NCI-H524 (cell line): ENCODE measurements around the gene THUMPD3.

ENCODE experiments used
- DNase-seq, 2 experiments: peaks; one replicate each; lab custom pipeline; 2025; lab: John Stamatoyannopoulos, UW

The THUMPD3 gene

GRCh38 chr3:9397906-9398699, 35.2 kb downstream of the THUMPD3 start:
- peak in 1 of 2 experiments; percentile 55 for DNase-seq

DNA sequence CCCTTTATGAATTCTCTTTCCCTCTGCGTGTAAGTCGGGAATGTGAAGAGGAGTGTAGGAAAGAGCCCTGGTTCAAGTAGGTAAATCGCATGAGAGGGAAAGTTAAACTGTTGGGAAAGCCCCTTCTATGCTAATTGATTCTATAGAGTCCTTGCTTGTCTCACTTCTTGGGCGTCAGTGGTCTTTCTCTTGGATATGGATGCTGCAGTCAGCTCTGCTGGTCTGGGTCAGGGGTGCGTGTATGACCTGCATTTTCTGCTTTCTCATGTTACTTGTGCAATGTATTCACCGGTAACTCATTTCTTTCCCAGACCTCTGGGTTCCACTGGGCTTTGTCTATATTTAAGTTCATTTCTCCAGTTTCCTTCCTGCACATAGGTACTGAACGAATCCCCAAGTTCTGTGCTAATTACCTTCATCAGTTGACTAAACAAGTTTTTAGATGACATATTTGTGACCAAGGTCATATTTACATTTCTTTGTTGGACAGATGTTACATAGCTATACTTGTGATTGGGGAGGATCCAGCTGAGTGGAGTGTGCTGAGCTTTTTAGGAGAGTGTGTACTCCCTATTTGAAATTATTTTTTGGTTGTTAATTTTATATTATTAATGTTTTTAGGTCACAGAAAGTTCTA, 36.0 kb downstream of the THUMPD3 start:
- DNase-seq = peak; percentile 27 to 32

DNA sequence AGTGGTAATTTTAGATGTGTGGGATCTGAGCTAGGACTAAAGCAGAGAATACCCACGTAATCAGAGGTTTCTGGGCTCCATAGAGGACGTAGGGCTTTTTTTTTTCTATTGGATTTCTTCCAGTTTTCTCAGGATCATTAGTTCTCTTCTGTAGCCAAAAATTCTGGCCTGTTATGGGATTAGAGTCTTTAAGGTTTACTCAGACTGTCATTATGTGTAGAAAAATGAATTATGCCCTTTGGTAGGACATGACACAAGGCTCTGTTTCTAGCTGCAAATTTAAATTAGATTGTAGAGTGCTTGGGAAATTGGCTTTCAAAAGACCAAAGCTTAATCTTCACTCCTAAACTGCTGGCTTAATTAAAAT, 36.5 kb downstream of the THUMPD3 start:
- no peak for DNase-seq

DNA sequence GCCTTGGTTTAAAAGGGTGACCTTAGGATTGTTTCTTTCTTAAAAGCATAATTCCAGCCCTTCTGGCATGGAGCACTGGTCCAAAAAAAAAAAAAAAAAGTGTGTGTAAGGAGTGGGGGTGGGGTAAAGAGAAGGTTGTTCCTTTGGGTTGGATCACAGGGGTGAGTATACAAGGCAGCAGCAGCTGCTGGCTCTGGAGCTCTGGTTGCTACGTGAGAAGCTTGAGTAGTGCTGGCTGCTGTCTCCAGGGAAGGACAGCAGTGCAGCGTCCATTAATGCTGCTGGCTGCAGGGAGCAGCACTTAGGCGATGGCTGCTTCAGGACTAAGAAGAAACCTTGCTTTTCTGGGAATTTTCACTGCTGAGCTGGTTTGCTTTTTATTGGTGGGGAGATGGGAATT, 36.9 kb downstream of the THUMPD3 start:
- peak; percentile 87 to 95 for DNase-seq

GRCh38 chr3:9400616-9401015, 37.8 kb downstream of the THUMPD3 start:
- DNase-seq = peak; percentile 43 to 68

DNA sequence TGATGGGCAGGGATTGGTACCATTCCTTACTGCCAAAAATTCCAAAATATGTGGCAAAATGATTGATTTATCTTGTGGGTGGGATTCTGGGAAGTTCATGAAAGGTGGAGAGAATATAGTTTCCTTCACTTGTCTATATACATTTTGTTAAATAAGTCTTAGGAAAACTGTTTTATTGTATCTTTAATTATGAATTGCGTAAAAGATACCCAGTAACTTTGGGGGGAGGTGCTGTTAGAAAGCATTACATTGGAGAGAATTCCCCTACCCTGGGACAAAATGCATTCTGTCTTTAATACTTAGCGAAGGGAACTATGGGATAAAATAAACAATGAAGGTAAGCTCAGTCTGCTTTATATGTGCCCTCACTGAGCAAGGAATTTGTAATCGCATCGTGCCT, 39.1 kb downstream of the THUMPD3 start:
- DNase-seq = no peak

- DNase-seq = peak; percentile 94 to 95
Measured at GRCh38 chr3:9402410-9403228, 39.8 kb downstream of the THUMPD3 start.

GRCh38 chr3:9403463-9403862, 40.6 kb downstream of the THUMPD3 start:
- DNase-seq = peak in 1 of 2 experiments; percentile 12

DNA sequence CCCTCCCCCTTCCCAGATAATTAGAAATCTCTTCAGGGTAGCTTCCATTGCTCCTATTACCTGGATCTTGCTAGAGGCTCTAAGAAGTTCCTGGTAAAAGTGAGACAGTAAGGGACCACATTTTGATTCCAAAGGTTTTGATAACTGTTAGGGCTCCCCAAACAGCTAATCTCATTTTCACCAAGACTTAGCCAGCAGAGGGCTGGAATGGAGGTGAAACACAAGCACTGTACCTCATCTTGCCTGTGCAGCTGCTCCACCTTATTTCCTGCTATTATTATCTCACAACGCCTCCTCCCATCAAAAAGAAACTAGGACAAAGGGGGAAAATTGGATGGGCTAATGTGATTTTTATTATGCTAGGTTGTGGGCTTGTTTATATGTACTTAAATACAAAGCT, 41.8 kb downstream of the THUMPD3 start:
- DNase-seq = peak; percentile 33 to 75

DNA sequence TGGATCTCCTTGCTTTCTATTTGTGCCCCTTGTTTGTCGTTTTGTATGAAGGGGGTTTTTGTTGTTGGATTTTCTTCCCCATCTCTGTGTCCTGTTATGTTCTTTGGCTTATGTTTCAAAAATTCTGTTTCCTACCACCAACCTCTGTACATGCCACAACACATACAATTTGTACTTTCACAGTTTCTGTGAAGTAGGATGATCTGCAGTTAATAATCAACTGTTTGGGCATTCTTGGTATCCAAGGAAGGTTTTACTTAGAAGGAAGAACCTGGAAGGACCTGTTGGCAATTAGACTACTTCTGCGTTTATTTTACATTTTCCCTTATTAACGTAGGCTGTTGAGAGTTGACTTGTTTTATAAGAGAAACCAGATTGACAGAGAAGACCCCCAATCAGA, 42.9 kb downstream of the THUMPD3 start:
- no peak for DNase-seq

DNA sequence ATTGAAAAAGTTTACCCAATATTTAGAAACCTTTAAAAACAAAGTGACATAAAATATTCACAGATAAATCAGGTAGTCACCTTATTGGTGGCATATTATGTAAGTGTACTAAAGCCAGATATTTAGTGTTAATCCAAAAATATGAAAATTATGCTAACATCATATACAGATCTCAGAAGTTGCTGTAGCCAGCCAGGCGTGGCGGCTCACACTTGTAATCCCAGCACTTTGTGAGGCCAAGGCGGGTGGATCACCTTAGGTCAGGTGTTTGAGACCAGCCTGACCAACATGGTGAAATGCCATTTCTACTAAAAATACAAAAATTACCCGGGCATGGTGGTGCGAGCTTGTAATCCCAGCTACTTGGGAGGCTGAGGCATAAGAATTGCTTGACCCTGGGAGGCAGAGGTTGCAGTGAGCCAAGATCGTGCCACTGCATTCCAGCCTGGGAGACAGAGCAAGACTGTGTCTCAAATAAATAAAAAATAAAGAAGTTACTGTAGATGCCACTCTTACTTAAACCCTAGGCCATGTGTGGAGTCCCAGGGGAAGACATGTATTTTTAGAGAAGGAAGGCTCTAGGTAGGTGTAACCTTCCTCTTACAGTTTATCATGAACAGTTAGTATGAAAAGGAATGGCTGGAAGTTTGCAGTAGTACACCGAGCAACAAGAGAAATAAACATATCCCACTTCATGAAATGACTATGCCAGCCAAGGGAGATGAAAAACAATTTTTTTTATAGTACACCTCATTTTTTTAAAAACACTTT, 44.2 kb downstream of the THUMPD3 start:
- DNase-seq = no peak

- no peak for DNase-seq
Measured at GRCh38 chr3:9408061-9408460, 45.2 kb downstream of the THUMPD3 start.

DNA sequence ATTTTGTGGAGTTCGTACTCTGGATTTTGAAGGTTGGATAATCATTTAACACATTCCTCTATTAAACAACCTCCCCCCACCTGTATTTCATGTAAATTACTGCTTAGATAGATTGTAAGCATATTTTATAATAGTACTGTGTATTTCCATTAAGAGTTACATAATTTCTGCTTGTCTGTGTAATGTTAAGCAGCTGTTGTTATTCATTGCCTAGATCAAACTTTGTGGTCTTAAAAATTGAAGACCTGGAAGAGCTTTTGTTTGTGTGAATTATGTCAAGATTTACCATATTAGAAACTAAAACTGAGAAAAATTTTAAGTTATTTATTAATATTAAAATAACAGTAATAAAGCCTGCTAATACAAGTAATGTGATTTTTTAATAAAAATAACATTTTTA, 45.7 kb downstream of the THUMPD3 start:
- DNase-seq = no peak

DNA sequence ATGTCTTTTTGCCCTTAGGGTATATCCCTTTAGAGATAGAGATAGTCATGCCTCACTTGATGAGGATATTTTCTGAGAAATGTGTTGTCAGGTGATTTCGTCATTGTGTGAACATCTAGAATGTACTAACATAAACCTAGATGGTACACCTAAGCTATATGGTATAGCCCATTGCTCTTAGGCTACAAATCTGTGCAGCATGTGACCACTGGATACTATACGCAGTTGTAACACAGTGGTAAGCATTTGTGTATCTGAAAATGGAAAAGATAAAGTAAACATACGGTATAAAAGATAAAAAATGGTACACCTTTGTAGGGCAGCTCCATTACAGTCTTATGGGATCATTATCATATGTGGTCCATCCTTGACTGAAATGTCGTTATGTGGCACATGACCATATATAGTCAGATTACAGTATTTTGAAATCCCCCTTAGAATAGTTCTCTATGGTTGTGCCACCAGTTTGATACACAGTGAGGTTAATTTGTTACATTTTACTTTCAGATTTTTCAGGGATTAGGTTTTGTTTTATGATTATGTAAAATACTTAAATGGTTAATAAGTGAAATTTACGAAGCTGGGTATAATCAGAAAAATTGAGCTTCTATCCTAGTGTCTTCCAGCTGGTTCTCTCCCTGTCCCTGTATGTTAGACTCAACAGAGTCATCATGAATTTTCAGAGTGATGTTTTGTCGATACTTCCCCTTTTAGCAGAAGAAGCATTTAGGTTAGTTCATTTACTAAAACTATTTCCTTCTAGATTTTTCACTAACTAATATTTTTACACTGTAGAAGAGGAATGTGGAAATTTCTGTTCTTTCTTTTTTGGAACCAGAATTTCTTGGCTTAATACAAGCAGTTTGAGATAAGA, 47.4 kb downstream of the THUMPD3 start:
- DNase-seq = no peak

GRCh38 chr3:9411302-9411701, 48.4 kb downstream of the THUMPD3 start:
- no peak for DNase-seq

GRCh38 chr3:9412293-9412692, 49.4 kb downstream of the THUMPD3 start:
- no peak for DNase-seq

- no peak for DNase-seq
Measured at GRCh38 chr3:9414826-9415225, 52.0 kb downstream of the THUMPD3 start.

GRCh38 chr3:9415485-9416138, 52.8 kb downstream of the THUMPD3 start:
- DNase-seq = no peak

DNA sequence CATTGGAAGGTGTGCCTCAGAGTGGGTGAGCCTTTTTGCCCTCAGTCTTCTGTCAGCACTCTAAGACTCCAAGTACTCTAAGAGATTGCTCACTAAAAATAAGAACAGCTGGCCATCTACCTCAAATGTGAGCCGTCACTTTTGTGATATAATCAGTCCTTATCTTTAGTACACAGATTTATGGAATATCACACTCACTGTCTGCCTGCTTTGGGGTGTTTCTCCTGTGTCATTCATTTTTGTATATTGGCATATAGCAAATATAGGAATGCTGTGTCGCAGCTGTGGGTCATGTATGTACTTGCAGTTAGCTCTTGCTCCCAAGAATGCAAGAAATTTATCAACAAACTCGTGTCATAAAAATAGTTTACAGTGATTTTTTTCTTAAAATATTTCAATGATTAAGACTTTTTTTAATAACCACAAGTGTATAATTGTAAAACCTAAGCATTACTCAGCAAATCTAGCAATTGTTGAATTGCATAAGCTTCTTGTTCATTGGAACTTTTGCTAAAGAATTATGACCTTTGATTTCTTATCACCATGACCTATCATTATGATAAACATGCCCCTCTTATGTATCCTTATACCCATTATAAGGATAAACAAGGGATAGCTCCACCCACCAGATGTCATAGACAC, 53.4 kb downstream of the THUMPD3 start:
- peak in 1 of 2 experiments; percentile 16 for DNase-seq
